ENCODE results near the gene RMDN3.
A peak's percentile ranks its signal among the peaks of the same experiment; 100 is the strongest.

Gene RMDN3

DNA sequence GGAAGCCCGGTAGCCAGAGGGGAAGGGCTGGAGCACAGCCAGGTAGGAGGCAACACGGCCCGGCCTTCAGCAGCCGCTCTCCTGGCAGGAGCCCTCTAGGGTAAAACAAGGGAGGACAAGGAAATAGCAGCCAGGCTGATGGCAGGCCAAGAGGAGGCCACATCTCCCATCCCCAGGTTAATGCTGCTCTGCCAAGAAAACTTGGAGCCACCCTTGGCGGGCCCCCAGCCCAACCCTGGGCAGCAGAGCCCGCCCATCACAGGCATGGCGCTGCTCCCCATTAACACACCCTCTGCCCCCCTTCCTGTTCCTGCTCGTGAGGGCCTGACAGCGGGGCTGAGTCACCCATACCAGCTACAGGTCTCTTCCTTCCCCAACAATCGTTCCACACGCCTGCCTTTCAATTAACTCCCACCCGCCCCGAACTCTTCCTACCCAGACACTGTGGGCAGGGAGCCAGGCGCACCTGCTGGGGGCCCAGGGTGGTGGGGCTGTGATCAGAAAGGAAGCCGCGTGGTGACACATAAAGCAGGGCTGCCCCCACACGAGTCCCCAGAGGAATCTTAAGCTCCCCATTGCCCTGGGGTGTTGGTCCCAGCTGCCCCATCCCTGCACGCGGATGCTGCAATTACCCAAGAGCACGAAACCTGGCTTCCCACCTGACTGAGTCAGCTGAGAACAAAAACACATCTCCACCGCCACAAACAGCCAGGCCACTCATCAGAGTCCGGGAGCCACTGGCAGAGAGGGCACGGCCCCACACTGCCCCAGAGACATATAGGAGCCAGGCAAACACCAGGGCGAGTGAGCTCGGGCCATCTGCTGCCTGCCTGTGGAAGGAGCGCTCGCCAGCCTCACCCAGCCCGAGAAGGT is 14.5 kb upstream of the RMDN3 start, which contains the start of gene C15orf62:
Gene C15orf62, plus strand, starts transcription at position 707 of the 873 bp plus-strand sequence. CDS start 516 bp downstream, outside the sequence.
- TF ChIP-seq, protein P1, sequence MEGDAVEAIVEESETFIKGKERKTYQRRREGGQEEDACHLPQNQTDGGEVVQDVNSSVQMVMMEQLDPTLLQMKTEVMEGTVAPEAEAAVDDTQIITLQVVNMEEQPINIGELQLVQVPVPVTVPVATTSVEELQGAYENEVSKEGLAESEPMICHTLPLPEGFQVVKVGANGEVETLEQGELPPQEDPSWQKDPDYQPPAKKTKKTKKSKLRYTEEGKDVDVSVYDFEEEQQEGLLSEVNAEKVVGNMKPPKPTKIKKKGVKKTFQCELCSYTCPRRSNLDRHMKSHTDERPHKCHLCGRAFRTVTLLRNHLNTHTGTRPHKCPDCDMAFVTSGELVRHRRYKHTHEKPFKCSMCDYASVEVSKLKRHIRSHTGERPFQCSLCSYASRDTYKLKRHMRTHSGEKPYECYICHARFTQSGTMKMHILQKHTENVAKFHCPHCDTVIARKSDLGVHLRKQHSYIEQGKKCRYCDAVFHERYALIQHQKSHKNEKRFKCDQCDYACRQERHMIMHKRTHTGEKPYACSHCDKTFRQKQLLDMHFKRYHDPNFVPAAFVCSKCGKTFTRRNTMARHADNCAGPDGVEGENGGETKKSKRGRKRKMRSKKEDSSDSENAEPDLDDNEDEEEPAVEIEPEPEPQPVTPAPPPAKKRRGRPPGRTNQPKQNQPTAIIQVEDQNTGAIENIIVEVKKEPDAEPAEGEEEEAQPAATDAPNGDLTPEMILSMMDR (conservative IDR thresholded peaks at IDR 0.05; ENCODE audit: control insufficient read depth, insufficient read depth, low read depth, low read length): no peak
- no peak within 1 kb of the TSS for H3K4me3 ChIP-seq (ENCODE audit: control insufficient read depth, low read depth, low read length)
- peak; percentile 31 for DNase-seq (ENCODE audit: low read depth)

DNA sequence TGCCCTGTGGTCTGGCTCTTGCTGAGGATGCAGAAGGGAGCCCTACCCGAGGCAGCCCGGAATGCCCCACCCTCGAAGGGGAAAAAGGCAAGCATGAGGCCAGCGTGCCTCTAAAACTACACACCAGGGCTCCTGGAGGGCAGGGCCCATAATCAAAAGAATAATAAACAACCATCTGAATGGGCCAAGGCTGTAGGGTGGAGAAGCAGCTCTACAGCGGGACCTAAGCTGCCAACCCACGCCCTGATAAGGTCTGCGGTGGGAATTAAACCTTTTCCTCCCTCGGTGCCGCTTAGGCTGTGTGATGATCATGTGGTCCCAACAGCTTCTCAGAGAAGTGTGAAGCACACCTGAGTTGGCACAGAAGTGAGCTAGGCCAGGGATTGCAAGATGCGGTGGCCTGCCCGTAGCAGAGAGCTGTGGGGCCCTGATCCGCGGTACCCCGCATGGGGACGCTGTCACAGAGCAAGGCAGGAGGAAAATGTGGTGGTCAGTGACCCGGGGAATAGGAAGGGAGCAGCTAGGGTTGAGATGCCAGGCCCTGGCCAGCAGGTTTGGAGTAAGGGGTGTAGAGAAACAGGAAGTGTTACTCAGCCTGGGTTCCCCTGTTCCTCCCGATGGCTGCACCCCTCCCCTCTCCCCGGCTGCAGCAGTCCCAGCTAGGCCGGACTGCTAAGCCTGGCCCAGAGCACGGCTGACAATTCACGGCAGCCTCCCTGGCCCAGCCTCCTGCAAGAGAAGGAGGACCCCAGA is 13.6 kb upstream of the RMDN3 start:
- no peak for DNase-seq (ENCODE audit: low read depth)
- no peak overlapping the region for H3K4me3 ChIP-seq (ENCODE audit: control insufficient read depth, low read depth, low read length)
- TF ChIP-seq, protein P1 (conservative IDR thresholded peaks at IDR 0.05; ENCODE audit: control insufficient read depth, insufficient read depth, low read depth, low read length): no peak

- no peak overlapping the region for H3K4me3 ChIP-seq (ENCODE audit: control insufficient read depth, low read depth, low read length)
- DNase-seq (ENCODE audit: low read depth): no peak
- TF ChIP-seq, protein P1 (conservative IDR thresholded peaks at IDR 0.05; ENCODE audit: control insufficient read depth, insufficient read depth, low read depth, low read length): no peak
These were observed 12.9 kb upstream of the RMDN3 start for GRCh38 chr15:40767838-40768500.

- TF ChIP-seq, protein P1 (conservative IDR thresholded peaks at IDR 0.05; ENCODE audit: control insufficient read depth, insufficient read depth, low read depth, low read length): no peak
- peak; percentile 41 for DNase-seq (ENCODE audit: low read depth)
- no peak overlapping the region for H3K4me3 ChIP-seq (ENCODE audit: control insufficient read depth, low read depth, low read length)
These were observed 12.1 kb upstream of the RMDN3 start for GRCh38 chr15:40766906-40767837.

DNA sequence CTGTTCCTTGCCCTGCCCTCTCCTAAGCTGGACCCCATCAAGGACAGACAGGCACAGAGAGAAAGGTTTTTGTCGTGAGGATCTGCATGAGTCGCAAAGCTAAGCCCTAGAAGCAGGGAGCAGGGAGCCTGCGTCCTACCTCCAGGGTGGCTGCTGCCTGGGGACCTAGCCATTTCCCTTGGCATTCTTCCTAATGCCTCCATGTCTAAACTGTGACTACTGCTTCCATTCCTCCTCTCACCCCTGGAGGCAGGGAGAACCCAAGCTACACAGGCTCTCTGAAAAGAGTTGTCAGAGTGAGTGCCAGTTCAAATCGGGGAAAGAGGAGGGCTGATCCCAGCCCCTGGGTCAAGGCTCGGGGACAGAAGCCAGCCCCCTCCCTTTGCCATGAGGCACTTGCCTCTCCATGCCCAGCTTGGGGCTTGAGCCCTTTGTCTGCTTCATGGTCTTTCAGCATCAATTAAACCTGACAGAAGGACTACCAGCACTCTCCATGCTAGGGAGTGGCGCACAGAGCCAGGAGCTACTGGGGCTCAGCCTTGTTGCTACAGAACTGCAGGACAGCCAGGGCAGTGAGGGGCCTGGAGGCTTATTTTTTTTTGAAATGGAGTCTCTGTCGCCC is 11.3 kb upstream of the RMDN3 start:
- DNase-seq (ENCODE audit: low read depth): peak; percentile 16
- TF ChIP-seq, protein P1 (conservative IDR thresholded peaks at IDR 0.05; ENCODE audit: control insufficient read depth, insufficient read depth, low read depth, low read length): no peak
- H3K4me3 ChIP-seq (ENCODE audit: control insufficient read depth, low read depth, low read length): no peak overlapping the region

All from fibroblast of mammary gland (primary cell).